GM18502 (cell line): ENCODE measurements around the gene AKAP5.
A peak's percentile ranks its signal among the peaks of the same experiment; 100 is the strongest.

Source experiments
- ATAC-seq: cut with Tn5 transposase; IDR thresholded peaks from one replicate; pipeline ENCODE4 v1.9.1; 2021; ENCODE audit warnings: mild to moderate bottlenecking; ENCODE audit not compliant: unreplicated experiment, poor library complexity

AKAP5 gene, protein sequence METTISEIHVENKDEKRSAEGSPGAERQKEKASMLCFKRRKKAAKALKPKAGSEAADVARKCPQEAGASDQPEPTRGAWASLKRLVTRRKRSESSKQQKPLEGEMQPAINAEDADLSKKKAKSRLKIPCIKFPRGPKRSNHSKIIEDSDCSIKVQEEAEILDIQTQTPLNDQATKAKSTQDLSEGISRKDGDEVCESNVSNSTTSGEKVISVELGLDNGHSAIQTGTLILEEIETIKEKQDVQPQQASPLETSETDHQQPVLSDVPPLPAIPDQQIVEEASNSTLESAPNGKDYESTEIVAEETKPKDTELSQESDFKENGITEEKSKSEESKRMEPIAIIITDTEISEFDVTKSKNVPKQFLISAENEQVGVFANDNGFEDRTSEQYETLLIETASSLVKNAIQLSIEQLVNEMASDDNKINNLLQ

DNA sequence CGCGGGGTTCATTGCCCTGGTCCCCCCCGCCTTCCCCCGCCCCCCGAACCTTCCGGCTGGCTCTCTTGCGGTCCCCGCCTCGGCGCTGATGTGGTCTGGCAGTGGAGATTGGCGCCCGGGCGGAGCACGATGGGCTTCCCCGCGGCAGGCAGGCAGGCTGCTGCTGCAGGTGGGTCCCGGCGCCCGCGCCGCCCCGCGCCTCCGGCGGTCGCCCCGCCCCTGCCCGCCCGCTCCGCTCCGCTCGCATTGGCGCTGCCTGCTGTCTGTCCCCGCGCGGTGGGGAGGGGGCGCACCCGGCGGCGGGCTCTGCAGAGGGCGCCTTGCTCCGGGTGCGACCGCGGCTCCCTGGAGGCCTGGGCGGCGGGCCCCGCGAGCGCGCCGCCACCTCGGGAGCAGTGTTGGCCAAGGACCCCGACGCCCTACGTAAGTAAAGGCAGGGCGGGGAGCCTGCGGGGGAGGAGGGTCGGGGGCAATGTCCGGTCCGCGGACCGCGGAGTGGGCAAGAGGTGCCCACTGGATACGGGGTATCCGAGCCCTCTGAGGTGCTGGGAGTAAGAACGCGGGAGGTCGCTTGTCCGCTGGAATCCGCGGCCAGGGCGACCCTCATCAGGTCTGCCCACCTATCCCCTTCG, at the start of gene AKAP5:
Gene AKAP5 (plus strand): TSS at position 309 of the 632 bp plus-strand sequence. CDS start 2,896 bp downstream, outside the sequence.
- peak; percentile 74 for ATAC-seq

DNA sequence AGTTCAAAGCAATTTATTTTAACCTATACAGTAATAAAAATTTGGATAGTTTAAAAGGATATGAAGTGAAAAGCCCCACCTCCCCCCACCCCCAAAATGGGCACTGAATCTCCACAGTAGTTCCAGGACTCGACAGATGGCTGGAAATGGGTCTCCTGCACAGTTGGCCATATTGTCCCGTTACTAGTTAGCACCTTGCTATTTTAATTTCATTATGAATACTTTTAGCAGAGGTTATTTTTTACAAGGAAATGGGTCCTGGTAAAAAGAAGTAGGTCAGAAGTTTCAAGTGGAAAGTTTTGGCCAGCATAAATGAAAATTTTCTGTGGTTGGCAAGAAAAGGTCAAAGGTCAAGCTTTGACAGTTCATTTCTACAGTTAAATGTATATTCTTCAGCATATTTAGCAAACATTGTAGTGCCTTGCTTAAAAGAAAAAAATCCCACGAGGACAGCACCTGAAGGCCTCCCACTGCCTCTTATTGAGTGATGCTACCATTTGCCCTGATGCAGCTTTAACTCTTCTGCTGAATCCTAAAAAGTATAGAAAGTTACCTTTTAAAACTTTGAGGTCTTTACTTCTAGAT, 48.9 kb upstream of the AKAP5 start:
- no peak for ATAC-seq

DNA sequence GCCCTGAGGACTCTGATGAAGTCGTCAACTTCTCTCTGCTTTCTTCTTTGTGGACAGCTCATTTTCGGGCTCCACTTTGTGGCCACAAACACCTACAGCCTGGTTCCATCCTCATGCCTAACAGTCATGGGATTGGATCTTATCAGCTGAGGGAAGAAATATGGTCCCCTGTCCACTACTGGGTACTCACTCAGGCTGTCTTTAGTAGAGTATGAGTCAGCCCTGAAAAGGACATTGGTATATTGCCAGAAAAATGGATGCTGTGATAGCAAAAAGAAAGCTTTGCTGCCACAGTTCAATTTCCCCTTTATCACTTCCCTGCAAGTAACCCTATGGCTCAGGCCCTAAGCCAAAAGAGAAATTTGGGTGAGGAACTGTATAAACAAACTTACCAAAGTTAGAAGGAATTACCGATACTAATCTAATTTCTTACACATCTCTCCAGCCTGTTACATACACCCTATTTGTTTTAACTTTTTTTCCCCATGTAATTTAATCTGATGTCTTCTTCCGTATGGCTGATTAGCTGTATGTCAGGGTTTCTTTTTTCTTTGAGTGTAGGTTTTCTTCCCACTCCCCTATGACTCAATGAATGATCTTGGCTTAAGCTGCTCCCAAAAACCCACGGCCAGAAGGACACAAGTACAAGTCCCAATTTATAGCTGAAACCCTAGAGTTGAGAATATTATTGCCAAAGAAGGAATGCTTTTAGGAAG, 48.1 kb upstream of the AKAP5 start:
- ATAC-seq = no peak

DNA sequence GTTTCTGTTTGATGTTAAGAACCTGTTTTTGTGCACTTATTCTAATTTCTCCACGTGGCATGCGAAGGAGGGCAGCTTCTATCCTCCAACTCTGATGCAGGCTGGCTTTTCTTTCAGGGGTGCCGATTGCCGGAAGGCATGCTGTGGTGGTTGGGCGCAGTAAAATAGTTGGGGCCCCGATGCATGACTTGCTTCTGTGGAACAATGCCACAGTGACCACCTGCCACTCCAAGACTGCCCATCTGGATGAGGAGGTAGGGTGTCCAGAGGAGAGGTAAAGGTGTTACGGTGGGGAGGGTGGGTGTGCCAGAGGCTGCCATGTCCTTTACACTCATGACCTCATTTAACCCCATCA, 47.6 kb upstream of the AKAP5 start:
- no peak for ATAC-seq

DNA sequence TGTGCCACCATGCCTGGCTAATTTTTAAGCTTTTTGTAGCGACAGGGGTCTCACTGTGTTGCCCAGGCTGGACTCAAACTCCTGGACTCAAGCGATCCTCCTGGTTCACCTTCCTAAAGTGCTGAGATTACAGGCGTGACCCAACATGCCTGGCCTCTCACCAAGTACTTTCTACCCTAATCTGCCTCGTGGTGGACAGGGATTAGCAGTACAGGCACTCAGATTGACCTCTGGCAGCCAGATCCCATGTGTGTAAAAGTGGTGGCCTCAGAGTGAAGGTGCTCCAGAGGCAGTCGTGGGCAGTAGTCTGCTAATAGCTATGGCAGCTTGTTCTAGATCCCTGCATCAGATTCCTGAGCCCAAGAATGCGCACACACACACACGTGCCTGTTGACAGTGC, 46.3 kb upstream of the AKAP5 start:
- ATAC-seq = no peak

DNA sequence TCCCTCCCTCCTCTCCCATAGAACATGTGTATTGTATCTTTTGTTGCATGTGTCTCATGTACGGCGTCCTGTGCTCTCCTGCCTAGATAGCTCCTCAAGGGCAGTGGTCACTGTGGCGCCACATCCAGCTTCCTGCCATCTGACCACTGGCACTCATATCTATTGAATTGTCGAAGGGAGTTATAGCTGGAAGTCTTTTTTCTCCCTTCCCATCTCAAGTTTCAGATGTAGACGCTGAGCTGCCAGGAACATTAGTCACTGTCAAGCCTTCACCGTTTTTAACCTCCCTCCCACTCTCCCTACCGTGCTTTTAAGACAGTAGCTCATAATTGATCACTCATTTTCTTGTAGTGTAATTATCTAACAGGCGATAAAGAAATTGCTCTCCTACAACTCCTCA, 44.1 kb upstream of the AKAP5 start:
- ATAC-seq = no peak

DNA sequence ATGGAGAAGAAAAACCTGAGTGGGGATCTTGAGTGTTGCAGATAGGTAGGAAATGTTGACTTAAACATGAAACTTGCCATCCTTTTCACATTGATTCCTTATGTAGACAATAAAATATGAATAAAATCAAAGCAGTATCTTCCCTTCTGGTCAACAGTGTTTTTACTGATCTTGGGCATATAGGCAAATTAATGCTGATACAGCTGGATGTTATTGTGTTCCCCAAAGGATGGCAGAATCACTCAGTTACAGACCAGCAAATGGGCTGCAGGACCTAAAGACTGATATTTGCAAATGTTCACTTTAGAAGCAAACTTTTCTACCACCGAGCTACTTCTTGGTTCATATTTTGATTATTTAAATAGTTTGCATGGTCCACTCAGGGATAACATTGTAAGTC, 43.3 kb upstream of the AKAP5 start:
- ATAC-seq = no peak

DNA sequence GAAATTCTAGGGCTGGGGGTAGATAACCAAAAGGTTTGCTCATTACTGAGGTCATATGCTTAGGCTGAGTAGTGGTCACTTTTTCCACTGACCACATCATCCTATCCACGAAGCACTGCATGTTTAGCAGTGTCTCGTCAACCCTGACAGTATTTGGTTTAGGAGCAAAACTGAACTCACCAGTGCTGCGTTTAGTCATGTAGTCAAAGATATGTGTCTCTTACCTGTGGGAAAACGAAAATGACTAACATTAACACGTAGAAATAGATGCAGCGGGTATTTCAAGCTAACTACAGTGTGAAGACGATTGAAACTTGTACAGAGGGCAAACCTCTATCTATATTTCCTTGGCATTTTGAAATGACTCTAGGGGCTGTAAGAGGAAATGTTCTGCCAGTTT, 42.5 kb upstream of the AKAP5 start:
- ATAC-seq = no peak

DNA sequence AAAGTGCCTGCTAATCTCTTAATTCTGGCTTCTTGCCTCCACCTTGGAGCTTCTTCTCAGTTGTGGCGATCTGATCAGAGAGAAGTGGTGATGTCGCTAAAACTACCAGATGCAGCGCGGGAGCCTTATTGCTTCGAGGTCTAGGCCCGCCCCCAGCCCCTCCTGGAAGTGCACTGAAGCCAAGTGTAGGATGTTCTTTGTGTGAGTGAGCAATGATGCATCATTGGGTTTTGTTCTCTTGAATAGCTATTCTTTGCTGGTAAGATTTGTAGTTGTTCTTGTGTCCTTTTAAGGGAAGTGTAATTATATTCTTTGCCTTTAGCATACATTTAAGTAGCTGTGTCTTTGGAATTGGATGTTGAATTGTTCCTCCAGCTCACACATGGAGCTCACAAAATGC, 41.3 kb upstream of the AKAP5 start:
- ATAC-seq = no peak

DNA sequence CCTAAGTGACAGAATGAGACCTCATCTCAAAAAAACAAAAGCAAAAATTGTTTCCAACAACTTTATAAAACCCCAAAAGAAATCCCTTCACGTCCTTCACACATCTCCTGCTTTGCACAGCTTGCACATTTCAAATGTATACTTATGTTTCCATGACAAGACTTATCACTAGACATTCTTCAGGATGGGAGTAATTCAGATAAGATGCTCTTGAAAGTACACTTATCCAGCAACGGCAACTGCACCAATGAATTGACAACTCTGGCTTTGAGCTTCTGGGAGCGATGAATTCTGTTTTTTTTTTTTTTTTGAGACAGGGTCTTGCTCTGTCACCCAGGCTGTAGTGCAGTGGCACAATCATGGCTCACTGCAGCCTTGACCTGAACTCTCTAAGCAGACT, 30.8 kb upstream of the AKAP5 start:
- no peak for ATAC-seq

DNA sequence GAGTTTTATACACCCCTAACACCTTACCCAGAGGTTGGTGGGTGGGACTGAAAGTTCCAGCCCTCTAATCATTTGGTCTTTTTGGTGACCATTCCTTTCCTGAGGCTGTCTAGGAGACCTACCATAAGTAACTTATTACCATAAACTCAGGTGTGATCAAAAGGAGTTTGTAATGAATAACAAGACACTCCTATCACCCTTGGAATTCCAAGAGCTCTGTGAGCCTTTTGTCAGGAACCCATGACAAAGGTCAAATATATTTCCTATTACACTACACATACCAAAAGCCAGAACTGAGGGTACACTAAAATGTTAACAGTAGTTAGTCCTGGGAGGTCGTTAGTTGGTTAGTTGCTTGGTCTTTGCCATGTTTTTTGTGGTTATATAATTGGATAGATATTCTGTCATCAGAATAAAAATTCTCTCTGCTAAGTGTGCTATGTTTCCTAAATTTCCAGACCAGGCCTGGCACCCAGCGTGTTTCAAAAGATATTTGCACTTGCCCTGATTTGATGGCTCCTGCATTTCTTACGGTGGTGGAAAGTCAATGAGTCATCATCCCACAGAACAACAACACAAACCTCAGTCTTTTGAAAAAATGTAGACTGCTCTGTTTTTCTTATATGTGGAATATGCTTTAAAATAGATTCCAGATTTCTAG, 27.0 kb upstream of the AKAP5 start:
- ATAC-seq = no peak

DNA sequence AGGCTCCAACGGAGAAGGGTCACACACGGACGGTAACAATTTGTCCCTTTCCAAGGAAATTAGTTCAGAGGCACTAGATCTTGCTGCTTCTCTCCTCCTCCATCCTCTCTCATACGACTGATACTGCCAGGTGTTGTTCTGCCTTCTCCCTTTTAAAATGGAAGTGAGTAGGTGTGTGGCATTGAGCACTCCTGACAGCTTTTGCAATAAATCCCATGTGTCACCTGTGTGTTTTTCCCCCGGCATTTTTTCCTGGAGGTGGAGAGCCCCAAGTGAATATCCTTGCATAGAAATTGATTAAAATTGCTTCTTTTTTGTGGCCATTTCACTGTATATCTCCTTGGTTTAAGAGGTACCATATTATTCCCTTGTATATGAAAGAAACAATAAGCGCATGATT, 26.2 kb upstream of the AKAP5 start:
- no peak for ATAC-seq

DNA sequence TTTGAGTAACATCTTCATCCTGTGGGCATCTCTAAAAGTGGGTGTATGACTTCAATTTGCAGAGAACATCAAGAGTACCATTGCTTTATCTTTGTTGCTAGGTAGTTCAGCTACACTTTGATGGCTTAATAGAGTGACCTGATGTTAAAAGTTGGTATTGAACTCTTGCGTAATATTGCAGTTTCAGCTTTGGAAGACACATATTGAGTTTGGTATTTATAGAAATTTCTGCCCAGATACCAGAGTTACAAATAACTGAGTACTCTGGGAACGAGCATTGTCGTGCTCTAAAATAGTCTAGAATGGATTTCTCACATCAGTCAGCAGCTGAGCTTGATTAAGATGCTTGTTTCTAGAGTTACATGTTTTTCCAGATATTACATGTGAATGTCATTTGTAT, 24.8 kb upstream of the AKAP5 start:
- ATAC-seq = no peak

DNA sequence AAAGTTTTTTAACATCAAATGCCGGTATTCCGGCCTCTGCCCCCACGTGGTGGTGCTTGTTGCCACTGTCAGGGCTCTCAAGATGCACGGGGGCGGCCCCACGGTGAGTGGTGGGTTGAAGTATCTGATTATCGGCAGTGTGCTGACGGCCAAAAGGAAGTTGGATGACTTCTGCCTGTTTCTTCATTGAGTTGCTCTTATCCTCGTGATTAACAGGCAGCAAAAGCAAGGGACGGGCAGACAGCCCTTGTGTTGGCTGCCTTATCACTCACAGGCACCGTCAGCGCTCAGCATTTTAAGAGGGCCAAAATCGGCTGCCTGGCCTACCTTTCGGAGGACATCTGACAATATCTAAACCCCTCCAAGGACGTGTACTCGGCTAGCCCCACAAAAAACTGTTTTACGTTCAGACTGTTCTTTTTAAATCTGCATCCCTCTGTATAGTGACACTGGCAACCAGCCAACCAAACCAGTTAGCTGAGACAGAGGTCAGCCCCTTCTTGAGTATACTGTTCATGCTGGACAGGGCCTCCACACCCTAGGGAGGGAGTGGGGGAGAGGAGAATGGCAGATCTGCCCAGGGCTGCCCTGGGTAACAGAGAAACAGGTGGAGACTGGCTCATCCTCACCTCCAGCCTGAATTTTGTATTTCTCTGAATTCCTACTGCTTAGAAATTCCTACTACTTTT, 22.9 kb upstream of the AKAP5 start:
- ATAC-seq = no peak

DNA sequence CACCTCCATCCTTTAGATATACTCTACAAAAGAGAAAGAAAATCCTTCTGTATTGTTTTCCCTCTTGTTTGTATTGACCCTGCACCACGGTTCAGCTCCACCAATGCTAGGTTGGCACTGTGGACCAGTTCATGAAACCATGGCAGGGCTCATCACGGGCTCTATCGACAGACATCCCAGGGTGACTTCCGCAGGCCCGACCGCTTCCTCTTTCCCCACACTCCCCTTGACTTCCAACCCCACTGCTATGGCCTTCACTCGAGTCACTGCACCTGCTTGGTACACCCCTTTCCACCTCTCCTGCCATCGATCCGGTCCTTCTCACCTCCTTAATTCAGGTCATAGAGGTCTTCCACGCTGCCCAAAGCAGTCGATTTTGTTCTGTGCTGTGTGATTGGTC, 21.2 kb upstream of the AKAP5 start:
- ATAC-seq = no peak

DNA sequence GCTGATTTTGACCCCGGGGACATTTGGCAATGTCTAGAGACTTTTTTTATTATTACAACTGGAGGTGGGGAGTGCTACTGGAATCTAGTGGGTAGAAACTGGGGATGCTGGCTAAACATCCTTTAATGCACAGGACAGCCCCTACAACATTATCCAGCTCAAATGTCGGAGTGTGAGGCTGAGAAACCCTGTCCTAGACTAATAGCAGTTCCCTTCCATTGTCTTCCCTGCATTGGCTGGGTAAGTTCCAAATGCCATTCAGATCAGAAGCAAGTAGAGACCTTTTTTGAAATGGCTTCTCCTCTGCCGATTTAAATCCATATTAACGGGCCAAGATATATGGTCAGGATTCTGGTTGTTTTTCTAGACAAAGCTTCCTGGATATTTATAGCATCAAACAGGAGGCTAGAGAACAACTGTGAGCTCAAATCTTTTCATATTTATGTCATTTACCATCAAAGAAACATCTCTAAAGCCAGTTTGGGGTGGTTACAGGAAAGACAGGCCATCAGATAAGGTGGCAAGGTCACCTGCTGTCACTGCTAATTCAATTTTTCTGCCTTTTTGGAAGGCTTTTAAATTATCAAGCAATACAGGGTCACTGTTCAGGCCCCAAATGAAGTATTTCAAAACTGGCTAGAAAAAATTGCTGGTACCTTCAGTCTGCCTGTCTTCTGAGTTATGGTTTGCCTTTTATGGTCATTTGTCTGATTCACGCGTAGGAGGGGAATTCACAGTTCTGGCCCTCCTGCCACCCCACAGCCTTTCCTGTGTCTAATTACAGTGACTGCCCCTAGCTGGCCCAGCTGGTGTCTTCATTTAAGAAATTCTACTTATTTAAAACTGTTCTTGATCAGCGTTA, 20.1 kb upstream of the AKAP5 start:
- ATAC-seq = peak; percentile 97

DNA sequence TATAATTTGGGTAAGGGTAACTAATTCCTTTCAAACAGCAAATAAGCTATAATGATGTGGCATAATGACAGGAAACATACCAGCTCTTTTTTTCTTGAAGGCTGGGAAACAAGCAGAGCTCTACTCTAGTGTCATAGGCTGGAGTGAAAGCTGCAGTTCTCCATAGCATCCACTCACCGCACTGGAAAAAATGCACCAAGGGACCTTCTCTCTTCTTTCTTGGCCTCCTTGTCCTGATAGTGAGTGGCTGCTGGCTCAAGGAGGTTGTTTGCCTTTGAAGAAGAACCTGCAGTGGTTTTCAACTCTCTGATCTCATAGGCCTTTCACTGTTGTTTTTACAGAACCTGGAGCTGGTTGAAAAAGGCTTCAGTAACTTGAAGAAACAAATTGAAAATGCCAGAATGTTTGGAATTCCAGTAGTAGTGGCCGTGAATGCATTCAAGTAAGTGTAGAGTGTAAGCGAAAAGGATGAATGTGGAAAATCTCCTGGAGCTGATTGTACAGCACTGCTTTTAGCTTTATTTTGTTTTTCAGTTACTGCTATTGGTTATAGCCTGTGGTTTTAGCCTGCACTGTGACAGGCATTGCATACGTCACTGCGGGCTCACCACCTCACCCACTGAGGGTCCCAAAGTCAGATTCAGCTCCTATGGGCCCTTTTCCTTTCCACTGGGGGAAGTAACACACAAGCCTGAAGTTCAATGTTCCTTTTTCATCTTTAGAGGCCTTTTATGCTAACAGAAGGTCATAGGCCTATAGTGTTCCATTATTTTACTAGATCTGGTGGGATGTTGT, 17.2 kb upstream of the AKAP5 start:
- ATAC-seq = no peak

DNA sequence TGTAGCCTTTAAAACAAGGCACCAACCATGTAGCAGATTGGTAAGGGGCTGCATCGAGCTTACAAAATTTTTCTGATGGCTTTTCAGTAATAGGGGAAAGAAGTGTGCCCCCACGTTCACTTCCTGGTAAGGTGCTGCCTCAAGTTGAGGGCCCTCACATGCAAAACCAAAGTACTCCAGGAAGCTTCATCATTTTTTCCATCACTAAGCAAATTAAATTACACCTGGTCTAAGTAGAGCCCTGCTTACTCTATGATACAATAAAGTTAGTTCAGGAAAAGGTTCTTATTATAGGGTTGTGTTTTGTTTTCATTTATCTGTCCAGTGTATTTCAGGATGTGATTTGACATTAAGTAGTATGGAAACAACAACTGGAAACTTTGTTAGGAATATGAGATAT, 15.0 kb upstream of the AKAP5 start:
- no peak for ATAC-seq
